Measurements from ENCODE around the gene PTPRG.

The PTPRG gene

DNA sequence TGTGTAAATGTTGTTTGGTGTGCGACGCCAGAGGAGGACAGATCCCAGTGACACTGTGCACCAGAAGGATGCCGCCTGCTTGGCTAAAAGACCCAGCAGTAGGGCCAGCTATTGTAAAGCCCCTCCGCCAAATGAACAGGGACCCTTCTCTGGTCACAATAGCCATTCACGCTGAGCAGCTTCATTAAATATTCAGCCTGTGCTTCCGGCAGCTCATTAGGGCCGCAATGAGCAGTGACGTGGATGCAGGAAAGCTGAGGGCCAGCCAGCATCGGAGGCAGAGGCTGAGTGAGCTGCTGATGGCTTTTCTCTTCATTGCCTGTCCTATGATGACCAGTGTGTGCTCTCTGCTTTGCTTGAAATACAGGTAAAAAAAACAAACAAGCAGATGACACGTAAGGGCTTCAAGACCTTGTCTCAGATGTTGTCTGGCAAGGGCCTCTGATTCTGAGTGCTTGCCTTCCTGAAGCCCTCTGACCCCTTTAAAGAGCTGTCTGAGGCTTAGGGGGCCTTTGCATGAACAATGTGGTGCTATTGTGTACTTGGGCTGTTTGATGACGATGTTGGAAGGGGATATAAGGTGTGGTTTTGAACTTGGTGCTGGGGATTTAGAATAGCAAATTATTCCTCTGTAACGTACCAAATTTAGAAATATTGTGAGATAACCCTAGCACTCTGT is 681.6 kb downstream of the PTPRG start:
- TF ChIP-seq RAD21 (IDR thresholded peaks at IDR 0.05; ENCODE audit: low read depth) (no peak), CEBPB (IDR thresholded peaks at IDR 0.05) (no peak), EGR1 (IDR thresholded peaks at IDR 0.05) (no peak)

DNA sequence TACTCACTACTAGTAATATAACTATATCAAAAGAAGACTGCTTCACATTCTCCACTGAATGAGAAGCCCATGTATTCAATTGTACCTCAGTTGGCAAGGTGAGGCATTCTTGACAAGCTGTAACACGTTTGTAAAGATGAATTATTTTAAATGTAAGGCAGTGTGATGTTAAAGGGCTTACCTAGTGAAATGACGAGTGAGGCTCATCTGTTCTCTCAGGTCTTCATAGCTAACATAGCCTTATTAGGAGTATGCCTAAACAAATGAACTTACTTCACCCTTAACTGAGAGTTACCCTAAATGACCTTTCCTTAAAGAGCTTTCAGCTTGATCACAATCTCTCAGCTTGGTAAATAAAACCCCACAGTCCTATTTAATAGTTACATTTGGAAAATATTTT is 684.7 kb downstream of the PTPRG start:
- TF ChIP-seq, protein P1, sequence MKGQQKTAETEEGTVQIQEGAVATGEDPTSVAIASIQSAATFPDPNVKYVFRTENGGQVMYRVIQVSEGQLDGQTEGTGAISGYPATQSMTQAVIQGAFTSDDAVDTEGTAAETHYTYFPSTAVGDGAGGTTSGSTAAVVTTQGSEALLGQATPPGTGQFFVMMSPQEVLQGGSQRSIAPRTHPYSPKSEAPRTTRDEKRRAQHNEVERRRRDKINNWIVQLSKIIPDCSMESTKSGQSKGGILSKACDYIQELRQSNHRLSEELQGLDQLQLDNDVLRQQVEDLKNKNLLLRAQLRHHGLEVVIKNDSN (IDR thresholded peaks at IDR 0.05) = no peak
- TF ChIP-seq CEBPB (IDR thresholded peaks at IDR 0.05) (no peak), EGR1 (IDR thresholded peaks at IDR 0.05) (no peak), NFIC (IDR thresholded peaks at IDR 0.05) (no peak), RAD21 (IDR thresholded peaks at IDR 0.05; ENCODE audit: low read depth) (no peak), TCF12 (IDR thresholded peaks at IDR 0.05; ENCODE audit: low read depth) (no peak), FOXM1 (IDR thresholded peaks at IDR 0.05; ENCODE audit: borderline replicate concordance, low read depth) (no peak)

DNA sequence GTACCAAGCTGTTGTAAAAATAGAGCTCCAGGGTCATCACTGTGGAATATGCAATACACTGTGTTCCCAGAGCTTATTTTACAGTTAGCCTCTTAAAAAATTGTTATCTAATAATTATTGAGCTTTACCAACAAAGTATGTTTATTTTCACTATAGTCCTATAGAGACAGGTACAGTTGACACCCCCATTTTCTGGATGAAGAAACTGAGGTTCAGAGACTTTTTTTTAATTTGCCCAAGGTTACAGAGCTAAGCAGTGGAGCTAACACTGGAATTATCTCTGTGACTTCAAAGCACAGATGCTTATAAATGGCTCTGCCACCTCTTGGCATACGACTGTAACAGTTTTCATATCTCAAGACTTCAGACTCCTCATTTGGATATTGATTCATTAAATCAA is 685.6 kb downstream of the PTPRG start:
- TF ChIP-seq, protein P2, sequence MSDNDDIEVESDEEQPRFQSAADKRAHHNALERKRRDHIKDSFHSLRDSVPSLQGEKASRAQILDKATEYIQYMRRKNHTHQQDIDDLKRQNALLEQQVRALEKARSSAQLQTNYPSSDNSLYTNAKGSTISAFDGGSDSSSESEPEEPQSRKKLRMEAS (IDR thresholded peaks at IDR 0.05) = no peak
- no peak for TF ChIP-seq TCF12 (IDR thresholded peaks at IDR 0.05; ENCODE audit: low read depth)
- no peak for TF ChIP-seq RAD21 (IDR thresholded peaks at IDR 0.05; ENCODE audit: low read depth)
- TF ChIP-seq, protein P1 (IDR thresholded peaks at IDR 0.05) = no peak
- TF ChIP-seq ZBTB7A (IDR thresholded peaks at IDR 0.05; ENCODE audit: low read depth) = no peak
- TF ChIP-seq CEBPB (IDR thresholded peaks at IDR 0.05) = no peak
- TF ChIP-seq, protein P3, sequence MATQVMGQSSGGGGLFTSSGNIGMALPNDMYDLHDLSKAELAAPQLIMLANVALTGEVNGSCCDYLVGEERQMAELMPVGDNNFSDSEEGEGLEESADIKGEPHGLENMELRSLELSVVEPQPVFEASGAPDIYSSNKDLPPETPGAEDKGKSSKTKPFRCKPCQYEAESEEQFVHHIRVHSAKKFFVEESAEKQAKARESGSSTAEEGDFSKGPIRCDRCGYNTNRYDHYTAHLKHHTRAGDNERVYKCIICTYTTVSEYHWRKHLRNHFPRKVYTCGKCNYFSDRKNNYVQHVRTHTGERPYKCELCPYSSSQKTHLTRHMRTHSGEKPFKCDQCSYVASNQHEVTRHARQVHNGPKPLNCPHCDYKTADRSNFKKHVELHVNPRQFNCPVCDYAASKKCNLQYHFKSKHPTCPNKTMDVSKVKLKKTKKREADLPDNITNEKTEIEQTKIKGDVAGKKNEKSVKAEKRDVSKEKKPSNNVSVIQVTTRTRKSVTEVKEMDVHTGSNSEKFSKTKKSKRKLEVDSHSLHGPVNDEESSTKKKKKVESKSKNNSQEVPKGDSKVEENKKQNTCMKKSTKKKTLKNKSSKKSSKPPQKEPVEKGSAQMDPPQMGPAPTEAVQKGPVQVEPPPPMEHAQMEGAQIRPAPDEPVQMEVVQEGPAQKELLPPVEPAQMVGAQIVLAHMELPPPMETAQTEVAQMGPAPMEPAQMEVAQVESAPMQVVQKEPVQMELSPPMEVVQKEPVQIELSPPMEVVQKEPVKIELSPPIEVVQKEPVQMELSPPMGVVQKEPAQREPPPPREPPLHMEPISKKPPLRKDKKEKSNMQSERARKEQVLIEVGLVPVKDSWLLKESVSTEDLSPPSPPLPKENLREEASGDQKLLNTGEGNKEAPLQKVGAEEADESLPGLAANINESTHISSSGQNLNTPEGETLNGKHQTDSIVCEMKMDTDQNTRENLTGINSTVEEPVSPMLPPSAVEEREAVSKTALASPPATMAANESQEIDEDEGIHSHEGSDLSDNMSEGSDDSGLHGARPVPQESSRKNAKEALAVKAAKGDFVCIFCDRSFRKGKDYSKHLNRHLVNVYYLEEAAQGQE (IDR thresholded peaks at IDR 0.05; ENCODE audit: low read depth) = no peak
- TF ChIP-seq FOXM1 (IDR thresholded peaks at IDR 0.05; ENCODE audit: borderline replicate concordance, low read depth) = no peak
- no peak for TF ChIP-seq EGR1 (IDR thresholded peaks at IDR 0.05)

DNA sequence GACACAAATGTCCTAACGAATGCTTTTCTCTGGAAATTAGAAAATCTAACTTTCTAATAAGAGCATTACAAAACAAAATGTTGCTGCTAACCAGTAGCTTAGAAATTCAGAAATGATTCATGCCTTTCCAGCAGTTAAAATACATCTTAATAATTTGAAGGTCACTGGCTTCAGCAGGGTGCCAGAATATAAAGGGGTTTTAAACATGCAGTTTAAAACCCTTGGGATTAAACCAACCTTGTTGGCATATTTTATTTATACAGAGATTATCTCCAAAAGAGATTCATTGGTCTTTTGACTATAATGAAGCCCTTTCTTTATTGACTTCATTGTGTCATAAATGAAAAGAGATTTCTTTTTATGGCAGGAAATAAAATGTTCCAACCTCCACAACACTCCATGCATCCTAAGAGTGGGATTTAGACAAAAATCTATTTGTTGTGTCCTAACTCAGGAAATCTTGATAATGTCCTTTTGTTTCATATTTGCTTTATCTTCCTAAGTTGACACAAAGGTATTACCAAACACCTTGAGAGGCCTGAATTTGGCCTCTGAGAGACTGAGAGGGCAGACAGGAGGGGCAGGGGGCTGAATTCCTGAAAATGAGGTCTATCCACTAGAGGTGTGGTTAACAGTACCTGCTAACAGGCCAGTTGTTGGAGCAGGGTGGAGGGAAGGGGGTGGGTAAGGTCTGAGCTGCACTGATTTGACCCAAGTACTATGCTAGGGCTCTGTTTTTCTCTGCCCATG is 687.5 kb downstream of the PTPRG start:
- TF ChIP-seq YY1 (IDR thresholded peaks at IDR 0.05; ENCODE audit: low read depth) (no peak), TEAD4 (IDR thresholded peaks at IDR 0.05) (no peak), CREB1 (IDR thresholded peaks at IDR 0.05; ENCODE audit: low read depth) (no peak), NFIC (IDR thresholded peaks at IDR 0.05) (no peak), FOXM1 (IDR thresholded peaks at IDR 0.05; ENCODE audit: borderline replicate concordance, low read depth) (no peak), CEBPB (IDR thresholded peaks at IDR 0.05) (no peak), ZBTB7A (IDR thresholded peaks at IDR 0.05; ENCODE audit: low read depth) (no peak), RAD21 (IDR thresholded peaks at IDR 0.05; ENCODE audit: low read depth) (no peak)
- TF ChIP-seq, protein P1 (IDR thresholded peaks at IDR 0.05) = no peak
- TF ChIP-seq, protein P3 (IDR thresholded peaks at IDR 0.05; ENCODE audit: low read depth) = no peak
- TF ChIP-seq, protein P2 (IDR thresholded peaks at IDR 0.05) = no peak

DNA sequence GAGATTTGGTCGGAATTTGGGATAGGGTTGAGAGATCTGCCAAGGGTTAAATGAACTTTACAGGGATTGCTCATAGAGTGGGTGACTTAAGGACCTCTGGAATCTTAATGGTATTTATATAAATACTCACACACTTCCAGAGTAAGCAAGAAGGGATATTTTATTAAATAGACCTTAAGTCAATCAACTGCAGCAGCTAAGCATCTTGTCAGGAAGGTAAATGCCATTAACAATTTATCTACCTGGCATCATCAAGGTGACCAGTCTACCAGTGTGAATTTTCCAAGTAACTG is 688.1 kb downstream of the PTPRG start:
- no peak for TF ChIP-seq CREB1 (IDR thresholded peaks at IDR 0.05; ENCODE audit: low read depth)
- TF ChIP-seq TCF12 (IDR thresholded peaks at IDR 0.05; ENCODE audit: low read depth) = no peak
- TF ChIP-seq NFIC (IDR thresholded peaks at IDR 0.05) = no peak
- TF ChIP-seq, protein P3 (IDR thresholded peaks at IDR 0.05; ENCODE audit: low read depth) = no peak
- no peak for TF ChIP-seq CEBPB (IDR thresholded peaks at IDR 0.05)
- no peak for TF ChIP-seq ZBTB7A (IDR thresholded peaks at IDR 0.05; ENCODE audit: low read depth)
- TF ChIP-seq, protein P2 (IDR thresholded peaks at IDR 0.05) = no peak
- no peak for TF ChIP-seq EP300 (IDR thresholded peaks at IDR 0.05; ENCODE audit: borderline replicate concordance)
- no peak for TF ChIP-seq RAD21 (IDR thresholded peaks at IDR 0.05; ENCODE audit: low read depth)
- no peak for TF ChIP-seq FOXM1 (IDR thresholded peaks at IDR 0.05; ENCODE audit: borderline replicate concordance, low read depth)
- TF ChIP-seq EGR1 (IDR thresholded peaks at IDR 0.05) = no peak
- TF ChIP-seq, protein P1 (IDR thresholded peaks at IDR 0.05) = no peak
- TF ChIP-seq TAF1 (IDR thresholded peaks at IDR 0.05; ENCODE audit: low read depth) = no peak
- no peak for TF ChIP-seq YY1 (IDR thresholded peaks at IDR 0.05; ENCODE audit: low read depth)
- TF ChIP-seq TEAD4 (IDR thresholded peaks at IDR 0.05) = no peak
